Activated T-helper 2 cell treated with anti-CD3 and anti-CD28 coated beads, Interferon-gamma antibody, Interleukin-2, Interleukin-4, amounts not matched to agents 10 μg/mL and 5 μg/mL and 100 μg/mL, durations not matched to agents 14 hours and 24 hours and 36 hours (primary cell): ENCODE results near the gene TMEM183A. TPM values are rescaled to one million over a fixed set of nuclear protein-coding genes. Genes with fewer than 3 reads are reported as not detected.

Experiments
- DNase-seq: peaks from one replicate; pipeline ENCODE4 v3.0.0; 2021; ENCODE audit warnings: low spot score
- H3K27ac Mint-ChIP-seq: one replicate; pipeline ENCODE4 v1.8.0; 2021; ENCODE audit warnings: mixed read lengths
- H3K27me3 Mint-ChIP-seq: one replicate; pipeline ENCODE4 v1.8.0; 2021; ENCODE audit warnings: low read depth, mixed read lengths
- H3K36me3 Mint-ChIP-seq: one replicate; pipeline ENCODE4 v1.8.0; 2021; ENCODE audit warnings: low read depth, mixed read lengths
- H3K4me1 Mint-ChIP-seq: one replicate; pipeline ENCODE4 v1.8.0; 2021; ENCODE audit warnings: low read depth, mixed read lengths
- H3K4me3 Mint-ChIP-seq: one replicate; pipeline ENCODE4 v1.8.0; 2021; ENCODE audit warnings: low read depth, mild to moderate bottlenecking, moderate library complexity, mixed read lengths
- H3K9me3 Mint-ChIP-seq: one replicate; pipeline ENCODE4 v1.8.0; 2021; ENCODE audit warnings: mixed read lengths
- intact Hi-C: fragments of 100-400 bp; cut with micrococcal nuclease; formaldehyde crosslinking; loops from one replicate; pipeline ENCODE4 v1.15.1; 2023
- total RNA-seq: library from RNA; stranded (reverse); gene quantifications from 2 replicates; pipeline ENCODE4 v1.2.3, GENCODE V29; 2022

The TMEM183A gene
- 74.7 and 75.8 TPM in 2 replicates for total RNA-seq

- no peaks in the 10 kb centered on the region for H3K27me3 Mint-ChIP-seq
- H3K4me3 Mint-ChIP-seq = peak within 1 kb of the TSS; percentile 88
- H3K27ac Mint-ChIP-seq = peak within 1 kb of the TSS; percentile 93
- peaks cover 27% of the 10 kb centered on the region for H3K4me1 Mint-ChIP-seq
- intact Hi-C loops = loop anchor here (2.0 to 5.0 kb wide), 2 partner anchors 80 to 120 kb away; partner anchors contain the start of genes KLHL12 and RABIF
- H3K36me3 Mint-ChIP-seq = peaks cover 28% of the 10 kb centered on the region
- H3K9me3 Mint-ChIP-seq = no peaks in the 10 kb centered on the region
- peak; percentile 95 for DNase-seq
These were observed at the start of gene TMEM183A for GRCh38 chr1:203006948-203007871. TMEM183A (plus strand) TSS chr1:203007374; CDS start chr1:203007466, 92 bp downstream.

- peak within 1 kb of the TSS; percentile 58 for H3K27ac Mint-ChIP-seq
- no peaks in the 10 kb centered on the region for H3K27me3 Mint-ChIP-seq
- no peaks in the 10 kb centered on the region for H3K9me3 Mint-ChIP-seq
- peaks cover 13% of the 10 kb centered on the region for H3K36me3 Mint-ChIP-seq
- intact Hi-C loops = loop anchor here (1.0 to 2.0 kb wide), 5 partner anchors 9 to 147 kb away; partner anchors contain the start of genes CYB5R1, KLHL12, PCAT6 and PPFIA4
- peak; percentile 92 for DNase-seq
- H3K4me1 Mint-ChIP-seq = peaks cover 29% of the 10 kb centered on the region
- peak within 1 kb of the TSS; percentile 94 for H3K4me3 Mint-ChIP-seq
These were observed 49.2 kb upstream of the TMEM183A start, which contains the start of gene ADIPOR1 for GRCh38 chr1:202957733-202958543. ADIPOR1 (minus strand) TSS chr1:202958312; CDS start chr1:202951070, 7,242 bp downstream.

GRCh38 chr1:202958544-202959275 is 48.5 kb upstream of the TMEM183A start:
- DNase-seq = no peak
- intact Hi-C loops = loop anchor here (1.0 to 2.0 kb wide), 4 partner anchors 9 to 70 kb away; partner anchors contain the start of genes CYB5R1, KLHL12, PPFIA4 and RABIF
- peak overlapping the region; percentile 94 for H3K4me3 Mint-ChIP-seq
- H3K4me1 Mint-ChIP-seq = peaks cover 26% of the 10 kb centered on the region
- peaks cover 13% of the 10 kb centered on the region for H3K36me3 Mint-ChIP-seq
- H3K9me3 Mint-ChIP-seq = no peaks in the 10 kb centered on the region
- no peaks in the 10 kb centered on the region for H3K27me3 Mint-ChIP-seq
- peak overlapping the region; percentile 58 for H3K27ac Mint-ChIP-seq

GRCh38 chr1:202959276-202959620 is 47.9 kb upstream of the TMEM183A start:
- Mint-ChIP-seq H3K4me1 (peaks cover 22% of the 10 kb centered on the region), H3K27me3 (no peaks in the 10 kb centered on the region), H3K9me3 (no peaks in the 10 kb centered on the region), H3K36me3 (peaks cover 11% of the 10 kb centered on the region), H3K27ac (no peak overlapping the region), H3K4me3 (peak overlapping the region; percentile 94)
- intact Hi-C loops = loop anchor here (2.0 kb wide), 2 partner anchors 32 to 70 kb away; partner anchors contain the start of genes KLHL12 and RABIF
- no peak for DNase-seq

- H3K9me3 Mint-ChIP-seq = no peaks in the 10 kb centered on the region
- no peak overlapping the region for H3K27ac Mint-ChIP-seq
- H3K27me3 Mint-ChIP-seq = no peaks in the 10 kb centered on the region
- intact Hi-C loops = no loop called here
- H3K4me3 Mint-ChIP-seq = no peak overlapping the region
- peaks cover 22% of the 10 kb centered on the region for H3K4me1 Mint-ChIP-seq
- peaks cover 8% of the 10 kb centered on the region for H3K36me3 Mint-ChIP-seq
- DNase-seq = no peak
These were observed 45.8 kb upstream of the TMEM183A start for GRCh38 chr1:202961220-202961880.

- peaks cover 20% of the 10 kb centered on the region for H3K4me1 Mint-ChIP-seq
- H3K27ac Mint-ChIP-seq = no peak overlapping the region
- H3K27me3 Mint-ChIP-seq = peaks cover under 1% of the 10 kb centered on the region
- intact Hi-C loops = loop anchor here (5.0 kb wide), 1 partner anchor 623 kb away; the partner anchor contains the start of gene UBE2T
- peak overlapping the region; percentile 76 for H3K4me3 Mint-ChIP-seq
- no peaks in the 10 kb centered on the region for H3K9me3 Mint-ChIP-seq
- no peak for DNase-seq
- H3K36me3 Mint-ChIP-seq = peaks cover 7% of the 10 kb centered on the region
These were observed 42.3 kb upstream of the TMEM183A start for GRCh38 chr1:202964791-202965410.

GRCh38 chr1:202965422-202965821 is 41.8 kb upstream of the TMEM183A start:
- Mint-ChIP-seq H3K36me3 (peaks cover 7% of the 10 kb centered on the region), H3K9me3 (no peaks in the 10 kb centered on the region), H3K27me3 (peaks cover 1% of the 10 kb centered on the region), H3K4me1 (peaks cover 20% of the 10 kb centered on the region), H3K27ac (no peak overlapping the region), H3K4me3 (peak overlapping the region; percentile 76)
- no peak for DNase-seq
- intact Hi-C loops = loop anchor here (5.0 kb wide), 1 partner anchor 623 kb away; the partner anchor contains the start of gene UBE2T

- no peak for DNase-seq
- peaks cover 20% of the 10 kb centered on the region for H3K4me1 Mint-ChIP-seq
- peaks cover 1% of the 10 kb centered on the region for H3K27me3 Mint-ChIP-seq
- H3K4me3 Mint-ChIP-seq = peak overlapping the region; percentile 76
- peak overlapping the region; percentile 26 for H3K27ac Mint-ChIP-seq
- no peaks in the 10 kb centered on the region for H3K9me3 Mint-ChIP-seq
- intact Hi-C loops = loop anchor here (2.0 to 5.0 kb wide), 2 partner anchors 77 to 624 kb away; partner anchors contain the start of genes RABIF and UBE2T
- peaks cover 7% of the 10 kb centered on the region for H3K36me3 Mint-ChIP-seq
These were observed 40.9 kb upstream of the TMEM183A start for GRCh38 chr1:202966006-202966898.

GRCh38 chr1:202967684-202968281 is 39.4 kb upstream of the TMEM183A start:
- H3K36me3 Mint-ChIP-seq = peaks cover 4% of the 10 kb centered on the region
- intact Hi-C loops = loop anchor here (1.0 to 5.0 kb wide), 5 partner anchors 9 to 625 kb away; partner anchors contain the start of genes ADIPOR1, KLHL12, RABIF and UBE2T

GRCh38 chr1:202968351-202968750 is 38.8 kb upstream of the TMEM183A start:
- Mint-ChIP-seq H3K9me3 (no peaks in the 10 kb centered on the region), H3K27ac (no peak overlapping the region), H3K4me1 (peaks cover 20% of the 10 kb centered on the region), H3K4me3 (peak overlapping the region; percentile 86), H3K27me3 (peaks cover 10% of the 10 kb centered on the region), H3K36me3 (peaks cover 4% of the 10 kb centered on the region)
- intact Hi-C loops = loop anchor here (2.0 to 5.0 kb wide), 3 partner anchors 30 to 626 kb away; partner anchors contain the start of genes KLHL12 and UBE2T
- DNase-seq = no peak

More at GRCh38 chr1:202967684-202968281, 39.4 kb upstream of the TMEM183A start:
- Mint-ChIP-seq H3K4me1 (peaks cover 20% of the 10 kb centered on the region), H3K9me3 (no peaks in the 10 kb centered on the region), H3K4me3 (peak overlapping the region; percentile 86), H3K27ac (peak overlapping the region; percentile 79), H3K27me3 (peaks cover 7% of the 10 kb centered on the region)
- peak; percentile 23 for DNase-seq
